NCI-H510A (cell line): Measurements from ENCODE around the gene SPACA9.

Source experiments
- DNase-seq: peaks from one replicate; lab custom pipeline; 2025; lab: John Stamatoyannopoulos, UW

The SPACA9 gene

GRCh38 chr9:132878695-132879456 is at the start of gene SPACA9:
SPACA9 (plus strand) TSS chr9:132878898; CDS start chr9:132883948, 5,050 bp downstream.
- DNase-seq, result peak; percentile 41

DNA sequence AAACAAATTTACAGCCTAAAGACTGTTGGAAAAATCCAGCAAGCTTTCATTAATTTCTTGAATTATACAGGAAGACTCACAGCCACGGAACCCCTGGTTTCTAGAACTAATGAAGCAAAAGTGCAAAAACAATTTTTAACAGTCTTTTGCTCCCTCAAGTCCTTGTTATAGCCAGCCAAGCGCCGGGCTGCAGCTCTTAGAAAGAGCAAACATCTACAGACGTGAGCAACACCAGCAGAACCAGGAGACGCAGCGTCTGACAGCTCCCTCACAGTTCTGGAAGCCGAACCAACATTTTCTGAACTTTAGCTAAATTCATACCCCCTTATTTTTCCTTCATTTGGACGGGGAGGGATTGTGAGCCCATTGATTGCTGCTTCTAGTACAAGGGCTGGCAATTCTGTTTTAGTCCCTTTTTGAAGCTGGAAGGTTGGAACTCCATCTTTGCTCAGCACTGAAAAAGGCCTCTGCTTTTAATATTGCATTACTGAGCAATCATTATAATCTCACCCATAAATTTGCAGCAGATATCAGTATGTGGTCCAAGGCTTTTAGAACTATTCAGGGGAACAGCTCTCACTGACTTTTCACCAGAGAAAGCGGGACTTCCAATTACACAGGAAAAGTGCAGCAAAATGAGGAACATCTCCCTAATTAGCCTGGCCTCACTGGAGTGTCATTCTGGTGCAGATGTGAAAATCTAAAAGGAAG is 46.4 kb upstream of the SPACA9 start:
- DNase-seq, result no peak

GRCh38 chr9:132833550-132834121 is 45.1 kb upstream of the SPACA9 start:
- no peak for DNase-seq

- DNase-seq, result no peak
Observed at GRCh38 chr9:132834343-132834742, 44.4 kb upstream of the SPACA9 start.

DNA sequence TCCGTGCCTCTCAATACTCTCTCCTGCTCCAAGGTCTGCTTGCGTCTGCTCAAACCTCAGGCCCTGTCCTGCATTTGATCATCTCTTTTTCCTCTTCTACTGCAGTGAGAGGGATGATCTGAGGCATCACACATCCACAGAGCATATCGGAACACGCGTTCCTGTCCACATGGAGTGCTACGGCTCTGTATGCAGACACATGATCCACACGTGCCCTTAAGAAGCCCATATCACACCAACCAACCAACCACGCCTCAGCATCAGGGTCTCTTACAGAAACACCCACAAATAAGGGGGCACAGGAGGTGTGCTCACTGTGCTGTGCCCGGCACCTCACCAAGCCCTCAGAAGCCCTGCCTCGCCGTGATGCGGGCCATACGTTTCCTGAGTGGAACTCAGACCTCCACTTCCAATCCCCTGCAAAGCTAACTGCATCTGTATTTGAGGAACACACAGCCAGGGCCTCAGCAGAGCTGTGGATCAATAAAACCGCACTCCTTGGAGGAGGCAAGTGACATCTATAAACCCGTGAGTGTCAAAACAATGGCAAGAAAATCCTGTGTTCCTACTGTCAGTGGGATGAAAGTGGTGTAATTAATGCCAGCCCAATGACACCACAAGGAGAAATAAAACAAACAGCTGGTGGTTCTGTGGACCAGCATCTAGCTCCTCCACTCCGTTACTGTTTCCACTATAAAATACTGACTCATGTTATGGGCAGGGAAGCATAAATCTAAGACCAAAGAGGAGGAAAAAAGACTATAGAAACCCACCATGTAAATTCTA is 41.0 kb upstream of the SPACA9 start:
- DNase-seq, result no peak

DNA sequence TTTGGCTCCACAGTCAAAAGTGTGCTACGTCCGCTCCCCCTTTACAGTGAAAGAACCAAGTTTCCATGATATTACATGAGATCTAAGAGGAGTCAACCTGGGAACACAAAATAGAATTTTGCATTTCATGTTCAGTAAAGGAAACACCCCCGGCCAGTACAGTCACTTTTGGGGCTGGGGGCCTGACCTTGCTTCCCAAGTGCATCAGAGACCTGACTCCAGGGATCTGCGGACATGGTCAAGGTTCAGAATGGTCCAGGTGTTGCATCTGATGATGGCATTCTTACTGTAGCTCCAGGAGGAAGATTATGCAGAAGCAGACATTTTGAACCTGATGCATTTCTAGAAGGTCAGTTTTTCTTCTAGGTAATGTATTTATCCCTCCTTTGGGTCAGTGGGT is 40.4 kb upstream of the SPACA9 start:
- no peak for DNase-seq

DNA sequence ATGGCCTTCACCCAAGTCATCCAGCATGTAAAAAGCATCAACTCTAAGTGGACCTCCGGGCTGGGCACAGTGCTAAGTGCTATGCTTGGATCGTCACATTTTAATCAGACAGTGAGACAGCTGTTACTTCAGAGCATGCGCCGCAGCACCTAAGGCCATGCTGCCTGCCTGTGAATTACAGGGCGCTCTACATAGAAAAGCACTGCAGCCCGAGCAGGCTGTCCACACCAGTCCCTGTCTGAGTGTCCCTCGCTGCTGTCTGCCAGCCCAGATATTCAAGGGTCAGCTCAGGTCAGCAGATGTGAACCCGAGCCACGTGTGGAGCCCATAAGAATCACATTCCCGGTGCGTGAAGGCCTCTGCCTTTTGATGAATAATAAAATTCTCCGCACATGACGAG is 37.7 kb upstream of the SPACA9 start:
- DNase-seq, result no peak

DNA sequence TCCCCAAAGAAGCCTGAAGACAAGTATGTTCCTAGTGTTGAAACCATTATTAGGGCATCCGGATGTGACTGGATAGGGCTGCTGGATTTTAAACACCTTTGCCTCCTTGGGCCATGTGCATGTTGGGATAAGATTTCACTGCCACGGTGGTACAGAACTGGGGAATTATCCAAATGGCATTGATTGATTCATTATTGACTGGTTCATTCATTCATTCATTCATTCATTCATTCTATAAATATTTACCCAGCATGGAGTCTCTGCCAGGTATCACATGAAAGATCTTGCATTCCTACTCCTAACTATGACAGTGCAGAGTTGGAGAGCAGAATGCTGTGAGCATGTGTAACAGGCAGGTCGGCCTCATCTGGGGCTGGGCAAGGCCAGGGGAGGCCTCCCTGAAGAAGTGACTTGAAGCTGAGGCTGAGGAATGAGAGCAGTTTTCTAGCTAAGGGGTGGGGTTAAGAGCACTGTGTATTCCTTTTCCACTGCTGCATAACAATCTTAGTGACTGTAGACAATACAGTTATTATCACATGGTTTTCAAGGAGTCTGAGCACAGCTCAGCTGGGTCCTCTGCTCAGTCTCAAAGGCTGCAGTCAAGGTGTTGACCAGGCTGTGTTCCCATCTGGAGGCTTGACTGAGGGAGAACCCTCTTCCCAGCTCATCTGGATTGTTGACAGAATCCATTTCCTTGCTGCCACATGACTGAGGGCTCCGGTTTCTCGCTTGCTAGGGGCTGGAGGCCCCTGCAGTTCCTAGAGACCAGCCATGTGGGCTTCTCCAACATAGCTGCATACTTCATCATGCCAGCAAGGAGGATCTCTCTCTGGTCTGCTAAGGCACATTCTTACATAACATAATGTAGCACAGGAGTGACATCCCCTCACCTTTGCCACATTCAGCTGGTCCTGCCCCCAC is 36.3 kb upstream of the SPACA9 start:
- DNase-seq, result no peak

DNA sequence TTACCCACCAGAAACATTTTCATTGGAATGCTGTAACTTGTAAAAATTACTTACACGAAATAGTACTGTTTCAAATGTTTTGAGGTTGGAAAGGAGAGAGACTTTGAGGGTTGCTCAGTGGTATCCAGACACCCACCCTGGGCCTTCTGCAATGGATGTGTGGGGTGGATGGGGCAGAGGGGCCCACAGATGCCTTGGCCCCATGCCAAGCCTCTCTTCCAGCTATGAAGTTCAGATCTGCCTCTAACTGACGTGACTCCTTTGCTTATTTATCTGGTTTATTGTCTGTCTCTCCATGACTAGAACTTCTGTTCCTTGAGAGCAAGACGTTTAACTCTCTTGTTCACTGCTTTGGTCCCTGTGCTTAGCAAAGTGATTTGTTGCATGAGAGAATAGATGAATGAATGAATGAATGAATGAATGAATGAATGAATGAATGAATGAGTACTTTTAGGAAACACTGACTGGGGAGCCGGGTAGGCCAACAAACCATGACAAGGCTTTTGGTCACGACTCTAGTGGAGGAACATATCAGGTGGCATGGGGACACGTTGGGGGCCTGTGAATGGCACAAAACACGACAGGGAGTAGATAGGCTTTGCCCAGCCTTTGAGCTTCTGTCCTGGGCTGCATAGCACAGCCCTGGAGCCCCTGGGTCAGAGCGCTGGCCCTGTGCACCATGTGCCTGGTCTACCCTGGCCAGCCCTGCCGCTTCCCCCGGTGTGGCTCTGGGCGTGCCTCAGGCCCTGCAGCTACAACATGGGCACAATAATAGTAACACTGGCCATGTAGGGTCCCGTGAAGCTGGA is 32.4 kb upstream of the SPACA9 start:
- DNase-seq, result no peak

GRCh38 chr9:132846918-132847515 is 31.7 kb upstream of the SPACA9 start:
- no peak for DNase-seq

DNA sequence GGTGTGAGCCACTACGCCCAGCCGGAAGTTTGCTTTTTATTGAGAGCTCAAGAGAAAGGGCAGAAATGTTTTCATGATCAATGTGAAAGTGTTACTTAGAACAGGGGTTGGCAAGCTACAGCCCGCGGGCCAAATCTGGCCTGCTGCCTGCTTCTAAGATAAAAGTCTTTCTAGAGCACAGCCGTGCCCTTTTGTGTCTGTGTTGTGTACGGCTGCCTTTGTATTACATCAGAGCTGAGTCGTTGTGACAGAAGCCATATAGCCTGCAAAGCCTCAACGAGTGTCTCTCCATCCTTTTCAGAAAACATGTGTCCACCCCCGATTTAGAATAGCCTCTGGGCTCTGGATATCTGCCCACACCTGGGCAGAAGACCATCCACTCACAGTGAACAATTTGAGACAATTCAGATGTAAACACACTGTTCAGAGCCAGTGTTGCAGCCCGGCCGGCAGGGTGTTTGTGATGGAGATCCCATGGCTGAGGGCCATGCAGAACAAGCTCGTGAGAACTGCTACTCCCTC is 29.5 kb upstream of the SPACA9 start:
- DNase-seq, result no peak

DNA sequence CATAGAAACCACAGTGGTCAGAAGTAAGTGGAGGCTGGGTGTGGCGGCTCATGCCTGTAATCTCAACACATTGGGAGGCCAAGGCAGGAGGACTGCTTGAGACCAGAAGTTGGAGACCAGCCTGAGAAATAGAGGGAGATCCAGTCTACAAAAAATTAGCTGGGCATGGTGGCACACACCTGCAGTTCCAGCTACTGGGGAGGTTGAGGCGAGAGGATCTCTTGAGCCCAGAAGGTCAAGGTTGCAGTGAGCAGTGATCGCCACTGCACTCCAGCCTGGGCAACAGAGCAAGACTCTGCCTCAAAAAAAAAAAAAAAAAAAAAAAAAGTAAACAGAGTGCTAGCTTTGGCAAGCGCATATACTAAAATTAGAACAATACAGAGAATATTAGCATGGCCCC is 25.2 kb upstream of the SPACA9 start:
- no peak for DNase-seq

GRCh38 chr9:132854832-132855231 is 23.9 kb upstream of the SPACA9 start:
- no peak for DNase-seq

DNA sequence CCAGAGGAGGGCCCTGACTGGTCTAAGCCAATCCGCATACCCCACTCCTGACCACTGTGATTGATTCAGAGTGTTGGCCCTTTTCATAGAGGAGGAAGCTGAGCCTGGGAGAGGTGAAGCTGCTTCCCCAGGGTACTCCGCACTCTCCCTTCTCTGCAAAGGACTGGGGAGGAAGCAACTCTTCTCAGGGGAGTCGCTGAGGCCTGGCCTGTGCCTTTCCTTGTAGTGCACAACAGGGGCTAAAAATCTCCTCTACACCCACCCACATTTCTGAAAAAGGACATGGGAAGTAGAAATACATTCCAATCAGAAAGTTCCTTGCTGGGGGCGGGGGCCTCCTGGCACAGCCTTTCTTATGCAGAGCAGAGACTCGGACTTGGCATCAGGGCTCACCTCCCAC is 22.8 kb upstream of the SPACA9 start:
- DNase-seq, result no peak

DNA sequence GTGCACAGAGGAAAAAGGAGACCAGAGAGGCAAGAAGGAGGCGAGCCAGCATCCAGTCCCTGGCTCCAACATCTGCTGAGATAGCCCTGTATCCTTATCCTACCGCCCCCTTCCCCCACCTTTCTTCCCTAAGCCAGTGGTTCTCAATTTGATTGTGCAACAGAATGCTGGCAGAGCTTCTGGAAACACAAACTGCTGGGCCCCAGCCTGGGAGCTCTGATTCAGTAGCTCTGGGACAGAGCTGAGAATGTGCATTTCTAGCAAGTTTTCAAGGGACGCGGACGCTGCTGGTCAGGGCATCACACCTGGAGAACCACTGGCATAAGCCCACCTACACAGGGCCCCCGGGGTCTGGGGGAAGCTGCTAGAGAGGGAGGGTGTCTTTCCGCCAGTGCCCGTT is 21.7 kb upstream of the SPACA9 start:
- DNase-seq, result no peak

DNA sequence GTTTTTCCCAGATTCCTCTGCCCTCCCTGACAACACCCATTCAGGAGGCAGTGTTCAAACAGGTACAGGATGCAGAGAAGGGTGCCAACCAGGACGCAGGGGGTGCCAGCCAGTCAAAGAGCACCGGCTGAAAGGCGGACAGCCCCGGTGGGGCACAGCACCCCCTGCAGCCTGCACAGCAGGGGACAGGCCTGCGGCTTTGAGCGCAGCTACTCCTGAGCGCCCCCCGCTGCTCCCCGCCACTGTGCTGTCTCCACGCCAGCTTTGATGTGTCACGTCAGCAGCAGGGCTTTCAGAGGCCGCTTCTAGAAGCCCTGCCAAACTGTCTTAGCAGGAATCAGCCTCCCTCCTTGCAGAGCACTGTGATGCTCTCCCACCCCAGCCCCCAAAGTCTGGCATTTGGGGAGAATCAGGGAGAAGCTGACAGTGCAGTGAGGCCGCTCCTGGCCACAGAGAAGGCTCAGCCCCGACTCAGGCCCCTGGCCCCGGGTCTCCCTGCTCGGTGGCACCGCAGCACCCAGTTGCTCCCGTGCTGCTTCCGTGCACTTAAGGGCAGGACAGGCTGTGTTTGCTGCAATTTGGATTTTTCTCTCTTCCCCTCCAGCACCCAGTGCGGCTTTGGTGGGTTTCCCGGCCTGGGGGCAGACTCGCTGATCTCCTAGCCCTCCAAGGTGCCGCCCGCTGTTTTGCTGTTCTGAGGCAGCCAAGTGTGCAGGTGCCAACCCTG is 20.9 kb upstream of the SPACA9 start:
- no peak for DNase-seq

- no peak for DNase-seq
Observed at GRCh38 chr9:132858751-132859150, 19.9 kb upstream of the SPACA9 start.

- no peak for DNase-seq
Observed at GRCh38 chr9:132861666-132862065, 17.0 kb upstream of the SPACA9 start.

GRCh38 chr9:132862533-132862932 is 16.2 kb upstream of the SPACA9 start:
- DNase-seq, result no peak
